Astrocyte of the cerebellum (primary cell): ENCODE data around the gene PSAP.

Experiments
- DNase-seq: peaks from one replicate; pipeline ENCODE4 v3.0.0-alpha.2; 2011; ENCODE audit warnings: low read depth
- H3K4me3 ChIP-seq: 2 replicates; pipeline ENCODE4 v1.5.1; 2011; ENCODE audit warnings: mild to moderate bottlenecking, low read depth, low read length, moderate library complexity
- in situ Hi-C: cut with HindIII; loops from 2 replicates; pipeline ENCODE4 v1.10.0; 2017; ENCODE audit warnings: low sequenced_read_pairs
- TF ChIP-seq, protein P1 (sequence below): IDR thresholded peaks from 2 replicates; pipeline ENCODE4 v1.5.1; 2012; ENCODE audit warnings: low read length, low read depth, moderate library complexity, mild to moderate bottlenecking; ENCODE audit errors: missing control alignments

Gene PSAP

DNA sequence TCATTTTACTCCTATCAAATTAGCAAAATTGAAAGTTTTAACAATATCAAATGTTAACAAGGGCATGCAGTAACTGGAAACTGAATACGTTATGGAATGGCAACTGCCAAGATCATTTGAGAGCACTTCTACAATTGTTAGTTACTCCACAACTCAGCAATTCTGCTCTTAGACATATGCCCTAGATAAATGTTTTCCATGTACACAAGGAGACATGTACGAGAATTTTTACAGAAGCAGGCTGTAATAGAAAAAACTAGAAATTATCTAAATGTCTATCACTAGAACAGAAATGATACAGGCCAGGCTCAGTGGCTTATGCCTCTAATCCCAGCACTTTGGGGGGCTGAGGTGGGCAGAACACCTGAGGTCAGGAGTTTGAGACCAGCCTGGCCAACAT is 7.0 kb downstream of the PSAP start:
- H3K4me3 ChIP-seq, result no peak overlapping the region
- no peak for DNase-seq
- TF ChIP-seq, protein P1, sequence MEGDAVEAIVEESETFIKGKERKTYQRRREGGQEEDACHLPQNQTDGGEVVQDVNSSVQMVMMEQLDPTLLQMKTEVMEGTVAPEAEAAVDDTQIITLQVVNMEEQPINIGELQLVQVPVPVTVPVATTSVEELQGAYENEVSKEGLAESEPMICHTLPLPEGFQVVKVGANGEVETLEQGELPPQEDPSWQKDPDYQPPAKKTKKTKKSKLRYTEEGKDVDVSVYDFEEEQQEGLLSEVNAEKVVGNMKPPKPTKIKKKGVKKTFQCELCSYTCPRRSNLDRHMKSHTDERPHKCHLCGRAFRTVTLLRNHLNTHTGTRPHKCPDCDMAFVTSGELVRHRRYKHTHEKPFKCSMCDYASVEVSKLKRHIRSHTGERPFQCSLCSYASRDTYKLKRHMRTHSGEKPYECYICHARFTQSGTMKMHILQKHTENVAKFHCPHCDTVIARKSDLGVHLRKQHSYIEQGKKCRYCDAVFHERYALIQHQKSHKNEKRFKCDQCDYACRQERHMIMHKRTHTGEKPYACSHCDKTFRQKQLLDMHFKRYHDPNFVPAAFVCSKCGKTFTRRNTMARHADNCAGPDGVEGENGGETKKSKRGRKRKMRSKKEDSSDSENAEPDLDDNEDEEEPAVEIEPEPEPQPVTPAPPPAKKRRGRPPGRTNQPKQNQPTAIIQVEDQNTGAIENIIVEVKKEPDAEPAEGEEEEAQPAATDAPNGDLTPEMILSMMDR, result no peak
- in situ Hi-C loops, result no loop called here

GRCh38 chr10:71842856-71843686 is 8.0 kb downstream of the PSAP start:
- TF ChIP-seq, protein P1, result no peak
- DNase-seq, result no peak
- in situ Hi-C loops, result no loop called here
- no peak overlapping the region for H3K4me3 ChIP-seq

DNA sequence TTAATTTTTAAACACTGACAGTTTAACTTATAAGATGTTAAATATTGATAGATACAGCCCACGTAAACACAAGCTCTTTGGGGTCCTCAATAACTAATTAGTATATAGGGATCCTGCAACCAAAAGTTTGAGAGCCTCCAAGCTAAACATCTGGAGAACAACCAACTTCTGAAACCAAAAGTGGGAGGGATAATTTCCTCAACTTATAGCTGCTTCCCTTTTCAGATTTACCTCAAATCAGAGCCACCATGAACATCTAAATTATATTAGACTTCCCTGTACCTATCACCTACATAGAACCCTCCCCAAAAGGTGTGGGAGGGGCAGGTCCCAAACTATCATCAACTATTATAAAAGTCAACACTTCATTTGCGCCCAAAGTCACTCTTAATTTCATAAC is 8.6 kb downstream of the PSAP start:
- in situ Hi-C loops, result no loop called here
- no peak for DNase-seq
- no peak overlapping the region for H3K4me3 ChIP-seq
- TF ChIP-seq, protein P1, result no peak

GRCh38 chr10:71840958-71841335 is 10.1 kb downstream of the PSAP start:
- H3K4me3 ChIP-seq, result no peak overlapping the region
- TF ChIP-seq, protein P1, result no peak
- DNase-seq, result no peak
- in situ Hi-C loops, result no loop called here

DNA sequence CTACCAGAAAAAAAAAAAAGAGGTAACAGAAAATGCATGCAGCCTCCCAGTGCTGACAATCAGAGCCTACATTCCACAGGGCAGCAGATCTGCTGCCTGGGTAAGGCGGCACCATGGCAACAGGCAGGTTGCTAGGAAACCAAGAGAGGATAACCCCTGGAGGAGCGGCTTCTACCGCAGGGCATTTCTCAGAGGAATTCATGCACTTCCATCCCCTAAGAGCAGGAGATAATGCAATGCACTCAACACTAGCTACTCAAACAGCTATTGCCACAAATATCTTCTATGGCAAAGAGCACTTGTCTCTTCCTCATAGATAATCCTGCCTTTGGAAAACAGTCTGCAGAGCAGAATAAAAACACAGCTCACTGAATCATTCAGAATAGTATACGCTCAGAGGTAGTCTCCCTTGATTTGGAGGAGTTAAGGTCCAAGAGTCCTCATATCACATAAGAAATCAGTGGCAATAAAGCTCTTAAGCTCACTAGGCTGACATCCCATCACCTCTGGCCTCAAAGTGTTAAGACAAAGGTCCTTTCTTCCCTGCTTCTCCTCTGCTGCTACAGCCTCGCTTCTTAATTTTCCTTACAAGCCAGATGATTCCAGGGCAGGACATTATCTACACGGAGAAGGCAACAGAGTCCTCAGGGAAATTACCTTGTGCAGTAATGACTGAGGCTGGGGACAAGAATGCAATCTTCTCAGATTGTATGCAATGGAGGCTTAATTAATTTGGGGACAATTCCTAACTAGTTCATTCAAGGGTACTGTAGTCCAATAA is 10.7 kb downstream of the PSAP start:
- TF ChIP-seq, protein P1, result no peak
- peak; percentile 83 for DNase-seq
- H3K4me3 ChIP-seq, result no peak overlapping the region
- in situ Hi-C loops, result no loop called here

- no peak for DNase-seq
- TF ChIP-seq, protein P1, result no peak
- no peak overlapping the region for H3K4me3 ChIP-seq
- in situ Hi-C loops, result no loop called here
Measured at GRCh38 chr10:71838264-71839211, 12.5 kb downstream of the PSAP start.
